ACC112 (cell line): ENCODE measurements around the gene ABCC1.

ENCODE experiments used
- H2AFZ ChIP-seq: fragments of 200-600 bp; sonication (generic); one replicate; pipeline ENCODE4 v1.6.0; 2017; ENCODE audit warnings: antibody characterized with exemption, low read length; ENCODE audit not compliant: unreplicated experiment
- H3K27ac ChIP-seq: fragments of 200-600 bp; sonication (generic); 2 replicates; pipeline ENCODE4 v1.5.1; 2014; ENCODE audit warnings: low read depth, mild to moderate bottlenecking, antibody characterized with exemption, low read length, moderate library complexity
- H3K27me3 ChIP-seq: fragments of 200-600 bp; sonication (generic); 2 replicates; pipeline ENCODE4 v1.6.1; 2014; ENCODE audit warnings: mild to moderate bottlenecking, antibody characterized with exemption, low read length, moderate library complexity, mixed read lengths; ENCODE audit not compliant: insufficient read depth
- H3K36me3 ChIP-seq: fragments of 200-600 bp; sonication (generic); 2 replicates; pipeline ENCODE4 v1.6.1; 2016; ENCODE audit warnings: mild to moderate bottlenecking, antibody characterized with exemption, low read length, moderate library complexity, mixed read lengths; ENCODE audit not compliant: insufficient read depth
- H3K4me1 ChIP-seq: fragments of 200-600 bp; sonication (generic); one replicate; pipeline ENCODE4 v1.6.1; 2016; ENCODE audit warnings: low read length, mixed read lengths; ENCODE audit not compliant: insufficient read depth, unreplicated experiment, control insufficient read depth
- H3K4me3 ChIP-seq: fragments of 200-600 bp; sonication (generic); 2 replicates; pipeline ENCODE4 v1.5.1; 2014; ENCODE audit warnings: mild to moderate bottlenecking, low read depth, low read length
- H3K79me2 ChIP-seq: fragments of 200-600 bp; sonication (generic); one replicate; pipeline ENCODE4 v1.6.0; 2016; ENCODE audit warnings: low read length; ENCODE audit not compliant: control insufficient read depth, unreplicated experiment, insufficient read depth

Gene ABCC1

GRCh38 chr16:15949210-15950160 is at the start of gene ABCC1:
ABCC1 (plus strand) TSS chr16:15949616; CDS start chr16:15949752, 136 bp downstream.
- Histone ChIP-seq H3K27ac (peak within 1 kb of the TSS; percentile 56), H3K4me3 (peak within 1 kb of the TSS; percentile 81), H3K27me3 (no peaks in the 10 kb centered on the region), H3K36me3 (0 out of 2 replicates have a peak, but pooled peaks cover 3% of the 10 kb centered on the region), H3K4me1 (peaks cover 33% of the 10 kb centered on the region), H3K79me2 (peaks cover 53% of the 10 kb centered on the region), H2AFZ (peak within 1 kb of the TSS; percentile 92)

- Histone ChIP-seq H3K4me1 (peaks cover 9% of the 10 kb centered on the region), H3K4me3 (no peak overlapping the region), H3K27me3 (no peaks in the 10 kb centered on the region), H3K79me2 (no peaks in the 10 kb centered on the region), H3K27ac (no peak overlapping the region), H2AFZ (no peak overlapping the region), H3K36me3 (no peaks in the 10 kb centered on the region)
Measured at GRCh38 chr16:15900357-15900756, 49.1 kb upstream of the ABCC1 start.

GRCh38 chr16:15900901-15901500 is 48.4 kb upstream of the ABCC1 start:
- no peaks in the 10 kb centered on the region for H3K36me3 ChIP-seq
- H3K27ac ChIP-seq, result no peak overlapping the region
- H2AFZ ChIP-seq, result no peak overlapping the region
- peaks cover 9% of the 10 kb centered on the region for H3K4me1 ChIP-seq
- no peak overlapping the region for H3K4me3 ChIP-seq
- H3K79me2 ChIP-seq, result no peaks in the 10 kb centered on the region
- H3K27me3 ChIP-seq, result no peaks in the 10 kb centered on the region

- H3K36me3 ChIP-seq, result no peaks in the 10 kb centered on the region
- H3K4me1 ChIP-seq, result peaks cover 9% of the 10 kb centered on the region
- no peaks in the 10 kb centered on the region for H3K79me2 ChIP-seq
- no peak overlapping the region for H3K4me3 ChIP-seq
- no peaks in the 10 kb centered on the region for H3K27me3 ChIP-seq
- H3K27ac ChIP-seq, result no peak overlapping the region
- no peak overlapping the region for H2AFZ ChIP-seq
Measured at GRCh38 chr16:15903960-15904359, 45.5 kb upstream of the ABCC1 start.

GRCh38 chr16:15906439-15906838 is 43.0 kb upstream of the ABCC1 start:
- Histone ChIP-seq H3K27ac (no peak overlapping the region), H3K36me3 (no peaks in the 10 kb centered on the region), H3K4me3 (no peak overlapping the region), H3K79me2 (no peaks in the 10 kb centered on the region), H3K27me3 (no peaks in the 10 kb centered on the region), H2AFZ (no peak overlapping the region), H3K4me1 (no peaks in the 10 kb centered on the region)

- H2AFZ ChIP-seq, result no peak overlapping the region
- no peak overlapping the region for H3K27ac ChIP-seq
- H3K4me3 ChIP-seq, result no peak overlapping the region
- no peaks in the 10 kb centered on the region for H3K36me3 ChIP-seq
- H3K4me1 ChIP-seq, result no peaks in the 10 kb centered on the region
- H3K27me3 ChIP-seq, result no peaks in the 10 kb centered on the region
- no peaks in the 10 kb centered on the region for H3K79me2 ChIP-seq
Measured at GRCh38 chr16:15907863-15908478, 41.4 kb upstream of the ABCC1 start.

- H2AFZ ChIP-seq, result no peak overlapping the region
- no peaks in the 10 kb centered on the region for H3K4me1 ChIP-seq
- no peaks in the 10 kb centered on the region for H3K79me2 ChIP-seq
Measured at GRCh38 chr16:15911198-15911597, 38.2 kb upstream of the ABCC1 start.

GRCh38 chr16:15913046-15913698 is 36.2 kb upstream of the ABCC1 start:
- Histone ChIP-seq H3K27ac (no peak overlapping the region), H2AFZ (no peak overlapping the region)

More at GRCh38 chr16:15911198-15911597, 38.2 kb upstream of the ABCC1 start:
- Histone ChIP-seq H3K4me3 (no peak overlapping the region), H3K36me3 (no peaks in the 10 kb centered on the region), H3K27ac (no peak overlapping the region), H3K27me3 (no peaks in the 10 kb centered on the region)

GRCh38 chr16:15915555-15916081 is 33.8 kb upstream of the ABCC1 start:
- Histone ChIP-seq H2AFZ (no peak overlapping the region), H3K27me3 (no peaks in the 10 kb centered on the region), H3K36me3 (no peaks in the 10 kb centered on the region), H3K4me1 (peaks cover 11% of the 10 kb centered on the region), H3K4me3 (no peak overlapping the region), H3K79me2 (no peaks in the 10 kb centered on the region), H3K27ac (no peak overlapping the region)

More at GRCh38 chr16:15913046-15913698, 36.2 kb upstream of the ABCC1 start:
- no peaks in the 10 kb centered on the region for H3K36me3 ChIP-seq
- H3K79me2 ChIP-seq, result no peaks in the 10 kb centered on the region
- no peak overlapping the region for H3K4me3 ChIP-seq
- no peaks in the 10 kb centered on the region for H3K27me3 ChIP-seq
- H3K4me1 ChIP-seq, result no peaks in the 10 kb centered on the region

- Histone ChIP-seq H3K27me3 (no peaks in the 10 kb centered on the region), H2AFZ (no peak overlapping the region), H3K4me3 (no peak overlapping the region), H3K79me2 (no peaks in the 10 kb centered on the region), H3K4me1 (peaks cover 11% of the 10 kb centered on the region), H3K27ac (no peak overlapping the region), H3K36me3 (no peaks in the 10 kb centered on the region)
Measured at GRCh38 chr16:15916323-15916722, 33.1 kb upstream of the ABCC1 start.
